Measurements from ENCODE around the gene ACTR10.

Gene ACTR10

GRCh38 chr14:58199726-58200479 is at the start of gene ACTR10:
Gene ACTR10 (plus strand): TSS chr14:58200149. CDS start chr14:58200218, 69 bp downstream.
- H3K4me3 ChIP-seq (ENCODE audit: low read depth, low read length): peak within 1 kb of the TSS; percentile 95
- DNase-seq (ENCODE audit: low read depth): peak; percentile 23
- no peak for TF ChIP-seq CTCF (IDR thresholded peaks at IDR 0.05; ENCODE audit: control insufficient read depth, extremely low read depth, insufficient read depth)

- no peak overlapping the region for H3K4me3 ChIP-seq (ENCODE audit: low read depth, low read length)
- TF ChIP-seq CTCF (IDR thresholded peaks at IDR 0.05; ENCODE audit: control insufficient read depth, extremely low read depth, insufficient read depth): no peak
- DNase-seq (ENCODE audit: low read depth): no peak
Measured at GRCh38 chr14:58150243-58150805, 49.6 kb upstream of the ACTR10 start.

- H3K4me3 ChIP-seq (ENCODE audit: low read depth, low read length): peak overlapping the region; percentile 43
- no peak for TF ChIP-seq CTCF (IDR thresholded peaks at IDR 0.05; ENCODE audit: control insufficient read depth, extremely low read depth, insufficient read depth)
- no peak for DNase-seq (ENCODE audit: low read depth)
Measured at GRCh38 chr14:58151133-58152013, 48.6 kb upstream of the ACTR10 start.

- DNase-seq (ENCODE audit: low read depth): no peak
- peak within 1 kb of the TSS; percentile 56 for H3K4me3 ChIP-seq (ENCODE audit: low read depth, low read length)
- no peak for TF ChIP-seq CTCF (IDR thresholded peaks at IDR 0.05; ENCODE audit: control insufficient read depth, extremely low read depth, insufficient read depth)
Measured at GRCh38 chr14:58152014-58152857, 47.7 kb upstream of the ACTR10 start, which contains the start of gene ARMH4. Gene ARMH4 (minus strand): TSS chr14:58152213. CDS start chr14:58139358, 12,855 bp downstream.

- no peak overlapping the region for H3K4me3 ChIP-seq (ENCODE audit: low read depth, low read length)
- TF ChIP-seq CTCF (IDR thresholded peaks at IDR 0.05; ENCODE audit: control insufficient read depth, extremely low read depth, insufficient read depth): no peak
- no peak for DNase-seq (ENCODE audit: low read depth)
Measured at GRCh38 chr14:58160561-58160960, 39.4 kb upstream of the ACTR10 start.

All from LNCaP clone FGC (cell line).